ENCODE data around the gene DMRT1.

The DMRT1 gene

GRCh38 chr9:929719-930118, 88.2 kb downstream of the DMRT1 start:
- Histone ChIP-seq H3K36me3 (ENCODE audit: control insufficient read depth, insufficient read depth, low read length) (no peaks in the 10 kb centered on the region), H3K9me3 (ENCODE audit: control insufficient read depth, insufficient read depth, low read length) (no peaks in the 10 kb centered on the region), H3K27me3 (ENCODE audit: control insufficient read depth, insufficient read depth, low read length) (no peaks in the 10 kb centered on the region), H3K9ac (ENCODE audit: low read depth, low read length) (no peak overlapping the region), H3K4me1 (ENCODE audit: control insufficient read depth, insufficient read depth, low read length) (no peaks in the 10 kb centered on the region), H3K4me3 (ENCODE audit: low read depth, low read length) (no peak overlapping the region)

- no peak overlapping the region for H3K4me3 ChIP-seq (ENCODE audit: low read depth, low read length)
- no peaks in the 10 kb centered on the region for H3K27me3 ChIP-seq (ENCODE audit: control insufficient read depth, insufficient read depth, low read length)
- no peak overlapping the region for H3K9ac ChIP-seq (ENCODE audit: low read depth, low read length)
- no peaks in the 10 kb centered on the region for H3K4me1 ChIP-seq (ENCODE audit: control insufficient read depth, insufficient read depth, low read length)
- no peaks in the 10 kb centered on the region for H3K36me3 ChIP-seq (ENCODE audit: control insufficient read depth, insufficient read depth, low read length)
- H3K9me3 ChIP-seq (ENCODE audit: control insufficient read depth, insufficient read depth, low read length): peaks cover 3% of the 10 kb centered on the region
These were observed 91.9 kb downstream of the DMRT1 start for GRCh38 chr9:933356-933755.

GRCh38 chr9:935348-935965, 94.0 kb downstream of the DMRT1 start:
- Histone ChIP-seq H3K36me3 (ENCODE audit: control insufficient read depth, insufficient read depth, low read length) (no peaks in the 10 kb centered on the region), H3K4me1 (ENCODE audit: control insufficient read depth, insufficient read depth, low read length) (no peaks in the 10 kb centered on the region), H3K9me3 (ENCODE audit: control insufficient read depth, insufficient read depth, low read length) (peaks cover 6% of the 10 kb centered on the region), H3K4me3 (ENCODE audit: low read depth, low read length) (no peak overlapping the region), H3K9ac (ENCODE audit: low read depth, low read length) (no peak overlapping the region), H3K27me3 (ENCODE audit: control insufficient read depth, insufficient read depth, low read length) (no peaks in the 10 kb centered on the region)

GRCh38 chr9:942805-943580, 101.5 kb downstream of the DMRT1 start:
- H3K4me1 ChIP-seq (ENCODE audit: control insufficient read depth, insufficient read depth, low read length): no peaks in the 10 kb centered on the region
- no peak overlapping the region for H3K4me3 ChIP-seq (ENCODE audit: low read depth, low read length)
- no peaks in the 10 kb centered on the region for H3K27me3 ChIP-seq (ENCODE audit: control insufficient read depth, insufficient read depth, low read length)
- no peak overlapping the region for H3K9ac ChIP-seq (ENCODE audit: low read depth, low read length)
- peaks cover 6% of the 10 kb centered on the region for H3K9me3 ChIP-seq (ENCODE audit: control insufficient read depth, insufficient read depth, low read length)
- H3K36me3 ChIP-seq (ENCODE audit: control insufficient read depth, insufficient read depth, low read length): no peaks in the 10 kb centered on the region

GRCh38 chr9:947985-948384, 106.5 kb downstream of the DMRT1 start:
- Histone ChIP-seq H3K9me3 (ENCODE audit: control insufficient read depth, insufficient read depth, low read length) (no peaks in the 10 kb centered on the region), H3K4me1 (ENCODE audit: control insufficient read depth, insufficient read depth, low read length) (no peaks in the 10 kb centered on the region), H3K27me3 (ENCODE audit: control insufficient read depth, insufficient read depth, low read length) (no peaks in the 10 kb centered on the region), H3K36me3 (ENCODE audit: control insufficient read depth, insufficient read depth, low read length) (no peaks in the 10 kb centered on the region), H3K9ac (ENCODE audit: low read depth, low read length) (no peak overlapping the region), H3K4me3 (ENCODE audit: low read depth, low read length) (no peak overlapping the region)

- H3K9me3 ChIP-seq (ENCODE audit: control insufficient read depth, insufficient read depth, low read length): no peaks in the 10 kb centered on the region
- no peak overlapping the region for H3K4me3 ChIP-seq (ENCODE audit: low read depth, low read length)
- no peaks in the 10 kb centered on the region for H3K27me3 ChIP-seq (ENCODE audit: control insufficient read depth, insufficient read depth, low read length)
- no peaks in the 10 kb centered on the region for H3K36me3 ChIP-seq (ENCODE audit: control insufficient read depth, insufficient read depth, low read length)
- H3K9ac ChIP-seq (ENCODE audit: low read depth, low read length): no peak overlapping the region
- H3K4me1 ChIP-seq (ENCODE audit: control insufficient read depth, insufficient read depth, low read length): no peaks in the 10 kb centered on the region
These were observed 107.0 kb downstream of the DMRT1 start for GRCh38 chr9:948497-948896.

GRCh38 chr9:950139-950538, 108.6 kb downstream of the DMRT1 start:
- H3K36me3 ChIP-seq (ENCODE audit: control insufficient read depth, insufficient read depth, low read length): no peaks in the 10 kb centered on the region
- no peaks in the 10 kb centered on the region for H3K9me3 ChIP-seq (ENCODE audit: control insufficient read depth, insufficient read depth, low read length)
- no peak overlapping the region for H3K9ac ChIP-seq (ENCODE audit: low read depth, low read length)
- no peak overlapping the region for H3K4me3 ChIP-seq (ENCODE audit: low read depth, low read length)
- H3K4me1 ChIP-seq (ENCODE audit: control insufficient read depth, insufficient read depth, low read length): no peaks in the 10 kb centered on the region
- no peaks in the 10 kb centered on the region for H3K27me3 ChIP-seq (ENCODE audit: control insufficient read depth, insufficient read depth, low read length)

- Histone ChIP-seq H3K36me3 (ENCODE audit: control insufficient read depth, insufficient read depth, low read length) (no peaks in the 10 kb centered on the region), H3K4me1 (ENCODE audit: control insufficient read depth, insufficient read depth, low read length) (no peaks in the 10 kb centered on the region)
These were observed 111.0 kb downstream of the DMRT1 start for GRCh38 chr9:952546-952945.

GRCh38 chr9:959105-959504, 117.6 kb downstream of the DMRT1 start:
- Histone ChIP-seq H3K4me1 (ENCODE audit: control insufficient read depth, insufficient read depth, low read length) (no peaks in the 10 kb centered on the region), H3K27me3 (ENCODE audit: control insufficient read depth, insufficient read depth, low read length) (peaks cover 21% of the 10 kb centered on the region), H3K4me3 (ENCODE audit: low read depth, low read length) (no peak overlapping the region), H3K9ac (ENCODE audit: low read depth, low read length) (no peak overlapping the region), H3K9me3 (ENCODE audit: control insufficient read depth, insufficient read depth, low read length) (no peaks in the 10 kb centered on the region), H3K36me3 (ENCODE audit: control insufficient read depth, insufficient read depth, low read length) (no peaks in the 10 kb centered on the region)

More at GRCh38 chr9:952546-952945, 111.0 kb downstream of the DMRT1 start:
- H3K9me3 ChIP-seq (ENCODE audit: control insufficient read depth, insufficient read depth, low read length): no peaks in the 10 kb centered on the region
- no peak overlapping the region for H3K4me3 ChIP-seq (ENCODE audit: low read depth, low read length)
- H3K27me3 ChIP-seq (ENCODE audit: control insufficient read depth, insufficient read depth, low read length): peaks cover 2% of the 10 kb centered on the region
- no peak overlapping the region for H3K9ac ChIP-seq (ENCODE audit: low read depth, low read length)

- Histone ChIP-seq H3K9me3 (ENCODE audit: control insufficient read depth, insufficient read depth, low read length) (no peaks in the 10 kb centered on the region), H3K36me3 (ENCODE audit: control insufficient read depth, insufficient read depth, low read length) (no peaks in the 10 kb centered on the region), H3K4me1 (ENCODE audit: control insufficient read depth, insufficient read depth, low read length) (no peaks in the 10 kb centered on the region), H3K4me3 (ENCODE audit: low read depth, low read length) (no peak overlapping the region), H3K9ac (ENCODE audit: low read depth, low read length) (no peak overlapping the region), H3K27me3 (ENCODE audit: control insufficient read depth, insufficient read depth, low read length) (peaks cover 28% of the 10 kb centered on the region)
These were observed 118.4 kb downstream of the DMRT1 start for GRCh38 chr9:959914-960313.

- H3K4me3 ChIP-seq (ENCODE audit: low read depth, low read length): no peak overlapping the region
- H3K36me3 ChIP-seq (ENCODE audit: control insufficient read depth, insufficient read depth, low read length): no peaks in the 10 kb centered on the region
- H3K9ac ChIP-seq (ENCODE audit: low read depth, low read length): no peak overlapping the region
- H3K4me1 ChIP-seq (ENCODE audit: control insufficient read depth, insufficient read depth, low read length): peaks cover 2% of the 10 kb centered on the region
- no peaks in the 10 kb centered on the region for H3K9me3 ChIP-seq (ENCODE audit: control insufficient read depth, insufficient read depth, low read length)
- H3K27me3 ChIP-seq (ENCODE audit: control insufficient read depth, insufficient read depth, low read length): peaks cover 48% of the 10 kb centered on the region
These were observed 120.5 kb downstream of the DMRT1 start for GRCh38 chr9:962023-962422.

- Histone ChIP-seq H3K4me1 (ENCODE audit: control insufficient read depth, insufficient read depth, low read length) (peaks cover 4% of the 10 kb centered on the region), H3K36me3 (ENCODE audit: control insufficient read depth, insufficient read depth, low read length) (no peaks in the 10 kb centered on the region), H3K9ac (ENCODE audit: low read depth, low read length) (no peak overlapping the region), H3K9me3 (ENCODE audit: control insufficient read depth, insufficient read depth, low read length) (no peaks in the 10 kb centered on the region), H3K4me3 (ENCODE audit: low read depth, low read length) (no peak overlapping the region), H3K27me3 (ENCODE audit: control insufficient read depth, insufficient read depth, low read length) (peaks cover 75% of the 10 kb centered on the region)
These were observed 124.0 kb downstream of the DMRT1 start for GRCh38 chr9:965497-965896.

All from iPS-15b (cell line).